Stomach (tissue), 4 donors: ENCODE data around the gene NR6A1.

Source experiments
- CTCF ChIP-seq, 7 experiments: fragments of 450-650 bp in 4 of 7; fragments of 200-600 bp in 3 of 7; sonication (generic) in 3 of 7; IDR thresholded peaks; one replicate each; pipeline ENCODE4 v1.5.1; 2016 to 2019; ENCODE audit warnings: antibody characterized with exemption in 7 of 7, control low read depth in 2 of 7, mild to moderate bottlenecking in 1 of 7
- EP300 ChIP-seq: sonication (generic); formaldehyde crosslinking; IDR thresholded peaks from one replicate; pipeline ENCODE4 v1.6.1; 2017; ENCODE audit warnings: antibody characterized with exemption
- POLR2A ChIP-seq, 4 donors: fragments of 450-650 bp; IDR thresholded peaks; one replicate each; pipeline ENCODE4 v1.6.1; 2016; ENCODE audit warnings: antibody characterized with exemption in 4 of 4, control low read depth in 2 of 4, mild to moderate bottlenecking in 1 of 4, moderate library complexity in 1 of 4
- POLR2AphosphoS5 ChIP-seq, 3 donors: sonication (generic); formaldehyde crosslinking; IDR thresholded peaks; one replicate each; pipeline ENCODE4 v1.6.1; 2016; ENCODE audit warnings: antibody characterized with exemption in 3 of 3

GRCh38 chr9:124499216-124499615 lies 271.9 kb downstream of the NR6A1 start:
- TF ChIP-seq CTCF (IDR thresholded peaks at IDR 0.05) (no peak), POLR2AphosphoS5 (IDR thresholded peaks at IDR 0.05) (no peak), EP300 (no peak), POLR2A (IDR thresholded peaks at IDR 0.05) (no peak)
